ENCODE results near the gene TMEM217. TPM values are rescaled to one million over a fixed set of nuclear protein-coding genes. Genes with fewer than 3 reads are reported as not detected.

Gene TMEM217
- total RNA-seq, 1 donor from 2014 or later = 1.6 TPM

DNA sequence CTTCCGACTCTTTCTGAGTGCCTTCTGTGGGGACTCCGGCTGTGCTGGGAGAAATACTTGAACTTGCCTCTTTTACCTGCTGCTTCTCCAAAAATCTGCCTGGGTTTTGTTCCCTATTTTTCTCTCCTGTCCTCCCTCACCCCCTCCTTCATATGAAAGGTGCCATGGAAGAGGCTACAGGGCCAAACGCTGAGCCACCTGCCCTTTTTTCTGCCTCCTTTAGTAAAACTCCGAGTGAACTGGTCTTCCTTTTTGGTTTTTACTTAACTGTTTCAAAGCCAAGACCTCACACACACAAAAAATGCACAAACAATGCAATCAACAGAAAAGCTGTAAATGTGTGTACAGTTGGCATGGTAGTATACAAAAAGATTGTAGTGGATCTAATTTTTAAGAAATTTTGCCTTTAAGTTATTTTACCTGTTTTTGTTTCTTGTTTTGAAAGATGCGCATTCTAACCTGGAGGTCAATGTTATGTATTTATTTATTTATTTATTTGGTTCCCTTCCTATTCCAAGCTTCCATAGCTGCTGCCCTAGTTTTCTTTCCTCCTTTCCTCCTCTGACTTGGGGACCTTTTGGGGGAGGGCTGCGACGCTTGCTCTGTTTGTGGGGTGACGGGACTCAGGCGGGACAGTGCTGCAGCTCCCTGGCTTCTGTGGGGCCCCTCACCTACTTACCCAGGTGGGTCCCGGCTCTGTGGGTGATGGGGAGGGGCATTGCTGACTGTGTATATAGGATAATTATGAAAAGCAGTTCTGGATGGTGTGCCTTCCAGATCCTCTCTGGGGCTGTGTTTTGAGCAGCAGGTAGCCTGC is 83.2 kb downstream of the TMEM217 start:
- ATAC-seq = no peak
- intact Hi-C loops (cut with DNase I) = loop anchor here (5.0 kb wide), 1 partner anchor 122 kb away; no protein-coding TSS in a partner anchor
- no peak for DNase-seq (ENCODE audit: low spot score)

DNA sequence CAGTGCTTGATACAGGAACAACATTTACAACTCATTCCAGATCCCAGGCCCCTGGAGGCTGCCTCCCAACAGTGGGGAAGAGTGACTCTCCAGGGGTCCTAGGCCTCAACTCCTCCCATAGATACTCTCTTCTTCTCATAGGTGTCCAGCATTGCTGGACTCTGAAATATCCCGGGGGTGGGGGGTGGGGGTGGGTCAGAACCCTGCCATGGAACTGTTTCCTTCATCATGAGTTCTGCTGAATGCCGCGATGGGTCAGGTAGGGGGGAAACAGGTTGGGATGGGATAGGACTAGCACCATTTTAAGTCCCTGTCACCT is 83.8 kb downstream of the TMEM217 start:
- no peak for DNase-seq (ENCODE audit: low spot score)
- intact Hi-C loops (cut with DNase I) = loop anchor here (5.0 kb wide), 1 partner anchor 122 kb away; no protein-coding TSS in a partner anchor
- ATAC-seq = no peak

DNA sequence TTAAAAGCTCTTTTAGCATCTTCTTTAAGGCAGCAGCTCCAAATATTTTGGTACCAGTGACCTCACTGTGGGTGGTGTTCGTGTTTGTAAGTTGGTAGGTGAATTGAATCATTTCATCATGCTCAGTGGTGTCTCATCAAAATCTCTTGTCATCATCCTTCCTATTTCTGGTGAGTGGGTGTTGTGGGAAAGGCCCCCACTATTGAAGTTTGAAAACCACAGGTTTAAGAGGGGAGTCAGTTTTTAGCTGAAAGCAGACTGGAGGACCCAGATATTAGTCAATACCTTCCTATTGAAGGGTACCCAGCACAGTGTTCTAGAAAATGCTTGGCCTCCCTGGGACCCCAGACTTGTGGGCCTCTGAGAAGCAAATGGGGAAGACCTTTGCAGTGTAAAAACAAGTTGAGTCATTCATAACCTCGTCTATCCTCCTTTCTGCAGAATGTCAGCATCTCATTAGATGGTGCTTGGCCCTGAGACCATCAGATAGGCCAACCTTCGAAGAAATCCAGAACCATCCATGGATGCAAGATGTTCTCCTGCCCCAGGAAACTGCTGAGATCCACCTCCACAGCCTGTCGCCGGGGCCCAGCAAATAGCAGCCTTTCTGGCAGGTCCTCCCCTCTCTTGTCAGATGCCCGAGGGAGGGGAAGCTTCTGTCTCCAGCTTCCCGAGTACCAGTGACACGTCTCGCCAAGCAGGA is 84.3 kb downstream of the TMEM217 start:
- intact Hi-C loops (cut with DNase I) = loop anchor here (5.0 kb wide), 1 partner anchor 121 kb away; no protein-coding TSS in a partner anchor
- ATAC-seq (no peak), DNase-seq (ENCODE audit: low spot score) (no peak)

DNA sequence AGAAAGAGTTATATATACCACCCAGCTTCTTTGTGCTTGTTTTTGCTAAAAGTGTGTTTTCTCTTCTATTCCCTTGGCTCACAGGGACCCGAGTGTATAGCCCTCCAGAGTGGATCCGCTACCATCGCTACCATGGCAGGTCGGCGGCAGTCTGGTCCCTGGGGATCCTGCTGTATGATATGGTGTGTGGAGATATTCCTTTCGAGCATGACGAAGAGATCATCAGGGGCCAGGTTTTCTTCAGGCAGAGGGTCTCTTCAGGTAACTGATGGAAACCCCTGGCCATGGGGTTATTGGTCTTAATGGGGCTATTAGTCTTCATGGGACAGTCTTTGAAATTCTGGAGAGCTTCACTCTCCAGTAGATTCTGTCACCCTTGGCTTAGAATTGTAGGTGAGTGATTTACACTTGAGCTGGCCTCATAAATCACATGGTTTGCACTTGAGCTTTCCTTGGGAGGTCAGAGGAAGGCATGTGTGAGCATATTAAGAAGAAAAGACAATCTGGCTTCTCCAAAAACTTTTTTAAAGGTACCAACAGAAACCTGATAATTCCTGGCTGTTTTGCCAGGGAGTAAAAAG is 84.9 kb downstream of the TMEM217 start:
- intact Hi-C loops (cut with DNase I) = loop anchor here (5.0 kb wide), 1 partner anchor 121 kb away; no protein-coding TSS in a partner anchor
- DNase-seq (ENCODE audit: low spot score) (no peak), ATAC-seq (no peak)

DNA sequence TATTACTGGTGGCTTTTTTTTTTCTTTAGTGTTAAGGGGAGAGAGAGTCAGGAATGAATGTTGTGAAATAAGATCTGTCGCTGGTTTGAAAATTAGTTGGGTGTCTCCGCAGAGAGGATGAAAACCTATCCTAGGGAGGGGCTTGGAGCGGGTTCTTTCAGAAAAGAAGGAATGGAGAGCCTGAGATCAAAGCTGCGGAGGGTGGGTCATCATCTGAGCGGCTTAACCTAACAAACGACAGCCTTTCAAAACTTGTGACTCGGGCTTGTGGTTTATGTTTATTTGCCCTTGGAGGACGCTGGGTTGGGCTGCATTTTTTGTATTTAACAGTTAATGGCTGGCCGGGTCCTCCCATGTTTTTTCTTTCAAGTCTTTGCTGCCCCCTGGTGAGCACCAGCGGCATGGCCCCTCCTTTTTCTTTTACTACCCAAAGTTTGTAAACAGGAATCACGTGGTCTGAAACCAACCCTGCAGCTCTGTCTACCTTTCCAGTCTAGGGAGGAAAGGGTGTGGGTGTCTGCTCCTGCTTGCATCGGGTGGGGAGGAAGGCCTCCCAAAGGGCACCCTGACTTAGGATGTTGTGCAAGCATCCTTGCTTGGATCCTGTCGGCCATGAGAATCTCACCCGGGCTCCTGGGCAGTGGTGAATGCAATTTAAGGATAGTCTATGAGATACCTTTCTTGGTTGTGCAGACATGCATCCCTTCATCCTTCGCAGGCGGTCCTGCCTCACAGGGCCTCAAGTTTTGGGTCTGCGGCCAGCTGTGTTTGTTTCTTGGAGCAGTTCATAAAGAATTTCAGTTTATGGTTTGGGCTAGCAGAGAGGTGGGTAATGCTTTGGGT is 85.8 kb downstream of the TMEM217 start:
- DNase-seq (ENCODE audit: low spot score) (peak; percentile 91), ATAC-seq (peak; percentile 43)
- intact Hi-C loops (cut with DNase I) = loop anchor here (5.0 kb wide), 1 partner anchor 120 kb away; no protein-coding TSS in a partner anchor

DNA sequence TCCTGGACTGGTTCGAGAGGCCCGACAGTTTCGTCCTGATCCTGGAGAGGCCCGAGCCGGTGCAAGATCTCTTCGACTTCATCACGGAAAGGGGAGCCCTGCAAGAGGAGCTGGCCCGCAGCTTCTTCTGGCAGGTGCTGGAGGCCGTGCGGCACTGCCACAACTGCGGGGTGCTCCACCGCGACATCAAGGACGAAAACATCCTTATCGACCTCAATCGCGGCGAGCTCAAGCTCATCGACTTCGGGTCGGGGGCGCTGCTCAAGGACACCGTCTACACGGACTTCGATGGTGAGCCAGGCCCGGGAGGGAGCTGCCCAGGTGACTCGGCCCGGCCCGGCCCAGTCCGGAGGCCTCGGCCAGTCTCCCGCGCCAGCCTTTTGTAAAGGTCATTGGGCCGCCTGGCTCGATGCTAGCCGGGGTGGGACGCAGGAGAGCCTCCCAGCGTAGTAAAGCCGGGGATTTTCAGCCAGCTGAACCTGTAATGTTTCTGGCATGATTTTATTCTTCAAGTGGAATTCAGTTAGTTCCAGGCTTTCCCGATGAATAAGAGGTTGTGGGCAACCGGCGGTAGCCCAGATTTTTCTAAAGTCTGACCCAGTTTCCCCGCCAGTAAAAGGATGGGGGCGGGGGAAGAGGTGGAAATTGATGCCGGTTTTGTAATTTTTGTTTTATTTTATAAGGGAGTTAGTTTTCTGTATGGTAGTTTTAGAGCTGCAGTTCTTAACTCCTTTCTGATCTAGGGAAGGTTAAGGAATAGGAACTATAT is 86.6 kb downstream of the TMEM217 start:
- peak; percentile 44 for ATAC-seq
- DNase-seq (ENCODE audit: low spot score) = peak; percentile 78
- intact Hi-C loops (cut with DNase I) = loop anchor here (5.0 kb wide), 1 partner anchor 119 kb away; no protein-coding TSS in a partner anchor

DNA sequence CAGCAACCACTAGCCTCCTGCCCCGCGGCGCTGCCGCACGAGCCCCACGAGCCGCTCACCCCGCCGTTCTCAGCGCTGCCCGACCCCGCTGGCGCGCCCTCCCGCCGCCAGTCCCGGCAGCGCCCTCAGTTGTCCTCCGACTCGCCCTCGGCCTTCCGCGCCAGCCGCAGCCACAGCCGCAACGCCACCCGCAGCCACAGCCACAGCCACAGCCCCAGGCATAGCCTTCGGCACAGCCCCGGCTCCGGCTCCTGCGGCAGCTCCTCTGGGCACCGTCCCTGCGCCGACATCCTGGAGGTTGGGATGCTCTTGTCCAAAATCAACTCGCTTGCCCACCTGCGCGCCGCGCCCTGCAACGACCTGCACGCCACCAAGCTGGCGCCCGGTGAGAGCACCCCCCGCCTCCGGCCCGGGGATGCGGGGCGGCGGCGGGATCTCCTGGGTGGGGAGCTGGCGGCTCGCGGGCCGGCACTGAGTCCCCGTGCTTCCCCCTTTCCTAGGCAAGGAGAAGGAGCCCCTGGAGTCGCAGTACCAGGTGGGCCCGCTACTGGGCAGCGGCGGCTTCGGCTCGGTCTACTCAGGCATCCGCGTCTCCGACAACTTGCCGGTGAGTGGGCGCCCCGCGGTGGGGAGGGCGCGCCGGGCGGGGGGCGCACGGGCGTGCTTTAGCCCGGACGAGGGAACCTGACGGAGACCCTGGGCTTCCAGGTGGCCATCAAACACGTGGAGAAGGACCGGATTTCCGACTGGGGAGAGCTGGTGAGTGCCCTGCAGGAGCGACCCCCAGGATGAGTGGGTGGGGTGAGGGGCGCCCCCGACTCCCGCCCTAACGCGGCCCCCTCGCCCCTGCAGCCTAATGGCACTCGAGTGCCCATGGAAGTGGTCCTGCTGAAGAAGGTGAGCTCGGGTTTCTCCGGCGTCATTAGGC is 87.4 kb downstream of the TMEM217 start:
- ATAC-seq (no peak), DNase-seq (ENCODE audit: low spot score) (peak; percentile 71)
- intact Hi-C loops (cut with DNase I) = loop anchor here (5.0 kb wide), 1 partner anchor 118 kb away; no protein-coding TSS in a partner anchor

DNA sequence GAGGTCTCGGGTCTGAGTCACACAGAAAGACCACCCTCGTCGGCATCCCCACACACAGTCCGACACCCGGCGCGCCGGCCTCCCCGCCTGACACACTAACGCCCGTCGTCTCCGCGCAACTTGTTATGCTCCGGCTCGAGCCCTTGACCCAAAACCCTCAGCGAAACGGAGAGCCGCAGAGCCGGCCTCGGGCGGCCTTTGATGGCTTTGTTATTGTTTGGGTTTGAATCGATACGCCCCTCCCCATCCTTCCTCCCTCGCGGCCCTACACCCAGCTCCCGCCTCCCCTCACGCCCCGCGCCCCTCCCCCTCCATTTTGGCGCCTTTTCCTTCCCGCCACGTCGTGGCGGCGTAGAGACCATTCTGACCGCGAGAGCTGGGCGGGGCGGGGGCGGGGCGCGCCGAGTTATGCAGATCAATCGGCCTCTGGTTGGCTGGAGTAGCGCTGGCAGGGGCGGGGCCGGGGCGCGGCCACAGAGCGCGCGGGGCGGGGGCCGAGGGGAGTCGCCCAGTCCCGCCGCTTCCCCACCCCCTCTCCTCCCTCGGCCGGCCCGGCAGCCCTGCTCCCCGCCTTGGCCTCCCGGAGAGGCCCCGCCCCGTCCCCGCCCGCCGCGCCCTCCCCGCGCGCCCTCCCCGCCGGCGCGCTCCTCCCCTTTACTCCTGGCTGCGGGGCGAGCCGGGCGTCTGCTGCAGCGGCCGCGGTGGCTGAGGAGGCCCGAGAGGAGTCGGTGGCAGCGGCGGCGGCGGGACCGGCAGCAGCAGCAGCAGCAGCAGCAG is 88.3 kb downstream of the TMEM217 start, which contains the start of gene PIM1:
Gene PIM1 (plus strand): TSS at position 657 of the 777 bp plus-strand sequence. CDS start 424 bp downstream, outside the sequence.
- peak; percentile 93 for ATAC-seq

DNA sequence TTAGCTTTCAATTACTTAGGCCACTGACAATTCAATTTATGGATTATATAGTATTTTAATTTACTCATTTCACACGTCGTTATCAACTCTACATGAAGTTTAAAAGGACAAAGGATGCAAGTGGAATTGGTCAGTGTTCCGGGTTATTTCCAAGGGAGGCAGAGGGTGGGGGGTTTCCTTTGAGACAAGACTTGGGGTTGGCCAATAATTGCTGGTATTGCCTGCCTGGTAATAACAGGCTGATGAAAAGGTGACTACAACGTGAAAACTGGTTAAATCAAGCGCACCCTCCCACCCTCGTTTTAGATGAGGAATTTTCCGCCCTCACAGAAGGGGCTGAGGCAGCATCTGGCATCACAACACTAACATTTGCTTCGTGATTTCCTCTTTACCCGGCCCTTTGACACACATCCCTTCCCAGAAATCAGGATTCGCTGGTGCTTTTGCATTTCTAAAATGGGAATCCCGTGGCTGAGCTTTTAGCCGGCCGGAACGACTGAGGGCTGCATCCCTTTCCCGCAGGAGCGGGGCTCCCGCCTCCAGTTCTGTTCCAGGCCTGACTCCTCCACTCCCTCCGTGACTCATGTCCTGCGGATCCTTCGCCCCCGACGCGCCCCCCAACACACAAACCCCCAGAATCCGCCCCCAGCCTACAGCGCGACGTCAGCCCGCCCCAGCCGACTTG is 89.0 kb downstream of the TMEM217 start:
- ATAC-seq (peak; percentile 59), DNase-seq (ENCODE audit: low spot score) (no peak)
- intact Hi-C loops (cut with DNase I) = no loop called here

More for the DNA sequence above, 88.3 kb downstream of the TMEM217 start, which contains the start of gene PIM1:
- peak; percentile 99 for DNase-seq (ENCODE audit: low spot score)
- intact Hi-C loops (cut with DNase I) = loop anchor here (5.0 kb wide), 1 partner anchor 117 kb away; no protein-coding TSS in a partner anchor

DNA sequence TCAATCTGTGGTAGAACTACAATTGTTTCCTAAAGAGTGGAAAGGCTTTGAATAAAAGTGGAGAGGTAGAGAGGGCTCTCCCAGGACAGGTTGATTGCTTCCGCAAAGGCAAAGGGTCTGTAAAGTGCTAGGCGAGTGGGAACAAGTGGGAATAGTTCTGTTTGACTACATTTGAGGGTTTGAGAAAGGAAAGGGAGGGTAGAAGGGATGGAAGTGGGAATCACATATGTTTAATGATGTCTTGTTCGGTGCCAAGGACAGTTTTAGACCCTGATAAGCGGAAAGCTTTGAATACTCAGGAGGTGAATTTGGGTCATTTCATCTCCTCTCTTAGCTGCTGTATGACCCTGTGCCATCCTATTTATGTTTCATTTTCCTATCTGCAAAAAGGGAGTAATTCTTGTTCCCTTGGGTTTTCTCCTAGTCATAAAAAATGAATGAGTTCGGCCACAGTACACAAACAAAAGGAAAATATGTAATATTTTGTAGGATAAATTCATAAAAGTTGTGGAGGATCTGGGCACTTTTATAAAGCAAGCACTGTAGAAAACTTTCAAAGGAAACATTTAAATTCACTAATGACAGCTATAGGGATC is 89.7 kb downstream of the TMEM217 start:
- intact Hi-C loops (cut with DNase I) = no loop called here
- DNase-seq (ENCODE audit: low spot score) = peak; percentile 3
- ATAC-seq = no peak

DNA sequence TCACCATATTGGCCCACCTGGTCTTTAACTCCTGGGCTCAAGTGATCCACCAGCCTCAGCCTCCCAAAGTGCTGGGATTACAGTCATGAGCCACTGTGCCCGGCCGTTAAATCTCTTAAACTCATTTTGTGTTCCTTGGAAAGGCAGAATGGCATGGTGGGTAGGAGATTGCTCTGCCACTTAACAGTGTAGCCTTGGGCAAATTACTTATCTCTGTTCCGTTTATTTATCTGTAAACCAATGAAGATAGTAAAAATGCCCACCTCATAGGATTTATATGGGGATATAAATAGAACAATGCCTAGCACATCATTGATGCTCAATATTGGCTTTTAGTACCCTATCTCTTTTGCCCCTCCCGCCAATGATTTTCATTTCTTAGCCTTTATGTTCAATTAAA is 95.2 kb downstream of the TMEM217 start:
- no peak for DNase-seq (ENCODE audit: low spot score)
- intact Hi-C loops (cut with DNase I) = no loop called here
- no peak for ATAC-seq

Measured in sciatic nerve (tissue), 2 donors.